Naive thymus-derived CD8-positive, alpha-beta T cell (primary cell): ENCODE data around the gene DMC1. TPM values are rescaled to one million over a fixed set of nuclear protein-coding genes. Genes with fewer than 3 reads are reported as not detected.

Experiments used
- ATAC-seq, 2 donors: fragments of 150-1000 bp; cut with Tn5 transposase in 1 of 2; sonication (Bioruptor Pico), chemical (Tn5 transposase) in 1 of 2; 1 replicate in 1 of 2; 2 replicates in 1 of 2; pipeline ENCODE4 v1.10.0; 2021; ENCODE audit warnings: mild to moderate bottlenecking in 2 of 2, moderate library complexity in 2 of 2
- POLR2A ChIA-PET: fragments of 350-600 bp; sonication (Branson Sonifier 250); formaldehyde crosslinking; loops from one replicate; lab custom pipeline; 2021; ENCODE audit warnings: antibody characterized with exemption; lab: Charles Lee
- DNase-seq, 10 donors: peaks; one replicate each; pipeline versions ENCODE4 v3.0.0 to v3.0.0-alpha.2; 2020 to 2022
- H3K27ac Mint-ChIP-seq, 10 donors: one replicate each; pipeline ENCODE4 v1.8.0; 2020 to 2022; ENCODE audit warnings: mild to moderate bottlenecking in 10 of 10, mixed read lengths in 10 of 10, moderate library complexity in 4 of 10, inconsistent platforms in 1 of 10
- H3K27me3 Mint-ChIP-seq, 5 donors: one replicate each; pipeline ENCODE4 v1.8.0; 2021 to 2022; ENCODE audit warnings: mixed read lengths in 5 of 5
- H3K36me3 Mint-ChIP-seq, 3 donors: one replicate each; pipeline ENCODE4 v1.8.0; 2020 to 2022; ENCODE audit warnings: mixed read lengths in 3 of 3, mild to moderate bottlenecking in 2 of 3, inconsistent platforms in 1 of 3
- H3K4me1 Mint-ChIP-seq, 4 donors: one replicate each; pipeline ENCODE4 v1.8.0; 2021 to 2022; ENCODE audit warnings: mixed read lengths in 4 of 4
- H3K4me3 Mint-ChIP-seq, 10 donors: one replicate each; pipeline ENCODE4 v1.8.0; 2020 to 2022; ENCODE audit warnings: mild to moderate bottlenecking in 10 of 10, mixed read lengths in 10 of 10, moderate library complexity in 6 of 10, inconsistent platforms in 1 of 10
- H3K9me3 Mint-ChIP-seq, 9 donors: one replicate each; pipeline ENCODE4 v1.8.0; 2020 to 2022; ENCODE audit warnings: mixed read lengths in 9 of 9, mild to moderate bottlenecking in 3 of 9, inconsistent platforms in 1 of 9, moderate library complexity in 1 of 9
- polyA plus RNA-seq, 3 donors: library from polyadenylated mRNA; unstranded; fragments of 300-500 nt; fragmentation: Illumina TruSeq; gene quantifications; one replicate each; pipeline ENCODE4 v1.2.3, GENCODE V29; 2021
- total RNA-seq, 8 experiments: library from RNA in 2 of 8; stranded (reverse) in 2 of 8; gene quantifications; one replicate each; pipeline ENCODE4 v1.2.3 and lab custom pipeline; 2021 to 2026

The DMC1 gene
- total and polyA plus RNA-seq, 5 experiments from 2014 or later, result 0.73 TPM; not detected in 4

- H3K27ac Mint-ChIP-seq, result no peak overlapping the region
- no peaks in the 10 kb centered on the region for H3K36me3 Mint-ChIP-seq
- ATAC-seq, result no peak
- no peaks in the 10 kb centered on the region for H3K9me3 Mint-ChIP-seq
- POLR2A ChIA-PET, result no interaction called here
- DNase-seq, result no peak
- H3K27me3 Mint-ChIP-seq, result no peaks in the 10 kb centered on the region
- peaks cover 2 to 4% (median 2%) of the 10 kb centered on the region in 4 donors for H3K4me1 Mint-ChIP-seq
- no peak overlapping the region for H3K4me3 Mint-ChIP-seq
These were observed 5.3 kb downstream of the DMC1 start for GRCh38 chr22:38564669-38565068.

- POLR2A ChIA-PET, result no interaction called here
- Mint-ChIP-seq H3K27ac (no peak overlapping the region), H3K4me1 (peaks cover 0 to 7% (median 0%) of the 10 kb centered on the region in 4 donors), H3K36me3 (no peaks in the 10 kb centered on the region), H3K9me3 (no peaks in the 10 kb centered on the region), H3K27me3 (no peaks in the 10 kb centered on the region), H3K4me3 (no peak overlapping the region)
- ATAC-seq (no peak), DNase-seq (no peak)
These were observed 15.7 kb downstream of the DMC1 start for GRCh38 chr22:38554281-38554680.

- POLR2A ChIA-PET, result no interaction called here
- no peak for ATAC-seq
These were observed 20.7 kb downstream of the DMC1 start for GRCh38 chr22:38549101-38549894.

GRCh38 chr22:38540701-38541100 is 29.3 kb downstream of the DMC1 start:
- H3K9me3 Mint-ChIP-seq, result peaks cover 0 to 29% (median 14%) of the 10 kb centered on the region in 9 donors
- ATAC-seq, result no peak
- POLR2A ChIA-PET, result no interaction called here

More at GRCh38 chr22:38549101-38549894, 20.7 kb downstream of the DMC1 start:
- H3K27me3 Mint-ChIP-seq, result no peaks in the 10 kb centered on the region
- DNase-seq, result no peak
- H3K36me3 Mint-ChIP-seq, result peaks cover 0 to 1% (median 0%) of the 10 kb centered on the region in 3 donors
- peaks cover 0 to 5% (median 2%) of the 10 kb centered on the region in 9 donors for H3K9me3 Mint-ChIP-seq
- peaks cover 0 to 11% (median 0%) of the 10 kb centered on the region in 4 donors for H3K4me1 Mint-ChIP-seq
- H3K27ac Mint-ChIP-seq, result peak overlapping the region in 1 of 10 donors; percentile 42
- no peak overlapping the region for H3K4me3 Mint-ChIP-seq

GRCh38 chr22:38531251-38531938 is 38.6 kb downstream of the DMC1 start:
- DNase-seq (no peak), ATAC-seq (peak; percentile 48 to 71)
- H3K4me3 Mint-ChIP-seq, result peak overlapping the region; percentile 46 to 77 (median 62)
- no peaks in the 10 kb centered on the region for H3K36me3 Mint-ChIP-seq
- no peaks in the 10 kb centered on the region for H3K27me3 Mint-ChIP-seq
- H3K4me1 Mint-ChIP-seq, result peaks cover 8 to 21% (median 19%) of the 10 kb centered on the region in 4 donors
- no peaks in the 10 kb centered on the region for H3K9me3 Mint-ChIP-seq
- POLR2A ChIA-PET, result interaction anchor here (1.1 to 1.3 kb wide), 2 partner anchors 9 to 24 kb away, joined by 3 to 9 read pairs; no protein-coding TSS in a partner anchor
- peak overlapping the region; percentile 19 to 95 (median 85) for H3K27ac Mint-ChIP-seq

More at GRCh38 chr22:38540701-38541100, 29.3 kb downstream of the DMC1 start:
- H3K4me3 Mint-ChIP-seq, result no peak overlapping the region
- DNase-seq, result no peak
- H3K4me1 Mint-ChIP-seq, result no peaks in the 10 kb centered on the region
- H3K27ac Mint-ChIP-seq, result no peak overlapping the region
- no peaks in the 10 kb centered on the region for H3K27me3 Mint-ChIP-seq
- H3K36me3 Mint-ChIP-seq, result peaks cover 0 to 22% (median 3%) of the 10 kb centered on the region in 3 donors

- Mint-ChIP-seq H3K4me1 (peaks cover under 1 to 5% (median 3%) of the 10 kb centered on the region in 4 donors), H3K36me3 (no peaks in the 10 kb centered on the region), H3K9me3 (no peaks in the 10 kb centered on the region), H3K27ac (no peak overlapping the region), H3K4me3 (no peak overlapping the region), H3K27me3 (peaks cover 3 to 9% (median 5%) of the 10 kb centered on the region in 5 donors)
- ATAC-seq (no peak), DNase-seq (no peak)
- POLR2A ChIA-PET, result no interaction called here
These were observed 45.6 kb downstream of the DMC1 start for GRCh38 chr22:38524429-38524828.

GRCh38 chr22:38523479-38523878 is 46.5 kb downstream of the DMC1 start:
- Mint-ChIP-seq H3K4me1 (peaks cover 0 to 3% (median under 1%) of the 10 kb centered on the region in 4 donors), H3K4me3 (no peak overlapping the region), H3K27me3 (peaks cover 3 to 9% (median 5%) of the 10 kb centered on the region in 5 donors), H3K27ac (no peak overlapping the region), H3K36me3 (no peaks in the 10 kb centered on the region), H3K9me3 (no peaks in the 10 kb centered on the region)
- DNase-seq (no peak), ATAC-seq (no peak)
- POLR2A ChIA-PET, result no interaction called here

- Mint-ChIP-seq H3K9me3 (no peaks in the 10 kb centered on the region), H3K27ac (no peak overlapping the region), H3K4me1 (peaks cover 0 to 3% (median under 1%) of the 10 kb centered on the region in 4 donors), H3K4me3 (no peak overlapping the region), H3K36me3 (no peaks in the 10 kb centered on the region), H3K27me3 (peaks cover 3 to 9% (median 5%) of the 10 kb centered on the region in 5 donors)
- ATAC-seq (no peak), DNase-seq (no peak)
- POLR2A ChIA-PET, result interaction anchor here (1.5 kb wide), 1 partner anchor 8 kb away, joined by 3 read pairs; no protein-coding TSS in a partner anchor
These were observed 47.0 kb downstream of the DMC1 start for GRCh38 chr22:38523029-38523428.

- DNase-seq, result no peak
- no peak overlapping the region for H3K27ac Mint-ChIP-seq
- H3K36me3 Mint-ChIP-seq, result no peaks in the 10 kb centered on the region
- H3K9me3 Mint-ChIP-seq, result no peaks in the 10 kb centered on the region
- H3K4me1 Mint-ChIP-seq, result peaks cover 0 to 3% (median under 1%) of the 10 kb centered on the region in 4 donors
- peaks cover 3 to 7% (median 5%) of the 10 kb centered on the region in 5 donors for H3K27me3 Mint-ChIP-seq
- ATAC-seq, result no peak
- POLR2A ChIA-PET, result no interaction called here
- no peak overlapping the region for H3K4me3 Mint-ChIP-seq
These were observed 50.3 kb downstream of the DMC1 start for GRCh38 chr22:38519453-38520250.

GRCh38 chr22:38518620-38519019 is 51.4 kb downstream of the DMC1 start:
- Mint-ChIP-seq H3K36me3 (no peaks in the 10 kb centered on the region), H3K9me3 (no peaks in the 10 kb centered on the region), H3K27ac (no peak overlapping the region), H3K4me3 (no peak overlapping the region), H3K27me3 (peaks cover 0 to 3% (median 2%) of the 10 kb centered on the region in 5 donors), H3K4me1 (no peaks in the 10 kb centered on the region)
- POLR2A ChIA-PET, result interaction anchor here (0.7 kb wide), 1 partner anchor 11 kb away, joined by 4 read pairs; no protein-coding TSS in a partner anchor
- ATAC-seq (no peak), DNase-seq (no peak)

GRCh38 chr22:38513063-38513462 is 56.9 kb downstream of the DMC1 start:
- Mint-ChIP-seq H3K27ac (peak overlapping the region in 2 of 10 donors; percentile 18 to 46), H3K36me3 (no peaks in the 10 kb centered on the region), H3K4me1 (peaks cover 3 to 12% (median 8%) of the 10 kb centered on the region in 4 donors), H3K4me3 (no peak overlapping the region), H3K9me3 (peaks cover 0 to 8% (median 0%) of the 10 kb centered on the region in 9 donors), H3K27me3 (no peaks in the 10 kb centered on the region)
- peak in 9 of 10 donors; percentile 28 to 79 (median 52) for DNase-seq
- POLR2A ChIA-PET, result interaction anchor here (1.0 kb wide), 1 partner anchor 10 kb away, joined by 3 read pairs; no protein-coding TSS in a partner anchor
- ATAC-seq, result peak; percentile 100

- Mint-ChIP-seq H3K36me3 (peaks cover 0 to 3% (median 3%) of the 10 kb centered on the region in 3 donors), H3K4me3 (no peak overlapping the region), H3K27ac (no peak overlapping the region), H3K27me3 (no peaks in the 10 kb centered on the region), H3K4me1 (peaks cover 12 to 25% (median 23%) of the 10 kb centered on the region in 4 donors), H3K9me3 (peaks cover 0 to 11% (median 0%) of the 10 kb centered on the region in 9 donors)
- ATAC-seq (no peak), DNase-seq (no peak)
- POLR2A ChIA-PET, result interaction anchor here (0.6 to 0.7 kb wide), 3 partner anchors 11 to 167 kb away, joined by 3 to 5 read pairs (median 4); no protein-coding TSS in a partner anchor
These were observed 59.5 kb downstream of the DMC1 start for GRCh38 chr22:38510416-38510970.
